HG03045 (cell line): ENCODE results near the gene PRKN.

ENCODE experiments used
- ATAC-seq: cut with Tn5 transposase; IDR thresholded peaks from one replicate; pipeline ENCODE4 v1.9.1; 2021; ENCODE audit warnings: mild to moderate bottlenecking, moderate library complexity; ENCODE audit not compliant: unreplicated experiment

The PRKN gene

GRCh38 chr6:162203287-162203686 is 524.3 kb downstream of the PRKN start:
- ATAC-seq = no peak

GRCh38 chr6:162200945-162201690 is 526.4 kb downstream of the PRKN start:
- no peak for ATAC-seq

- no peak for ATAC-seq
Measured at GRCh38 chr6:162200041-162200440, 527.5 kb downstream of the PRKN start.

GRCh38 chr6:162198925-162199324 is 528.6 kb downstream of the PRKN start:
- no peak for ATAC-seq

GRCh38 chr6:162198076-162198475 is 529.5 kb downstream of the PRKN start:
- no peak for ATAC-seq

GRCh38 chr6:162195441-162195840 is 532.1 kb downstream of the PRKN start:
- ATAC-seq = no peak

- no peak for ATAC-seq
Measured at GRCh38 chr6:162190981-162191380, 536.6 kb downstream of the PRKN start.

GRCh38 chr6:162187168-162187935 is 540.2 kb downstream of the PRKN start:
- ATAC-seq = no peak

- no peak for ATAC-seq
Measured at GRCh38 chr6:162184465-162184864, 543.1 kb downstream of the PRKN start.

GRCh38 chr6:162181741-162182401 is 545.7 kb downstream of the PRKN start:
- no peak for ATAC-seq

- ATAC-seq = no peak
Measured at GRCh38 chr6:162181111-162181510, 546.5 kb downstream of the PRKN start.

- no peak for ATAC-seq
Measured at GRCh38 chr6:162179196-162179951, 548.2 kb downstream of the PRKN start.

- no peak for ATAC-seq
Measured at GRCh38 chr6:162178666-162179065, 548.9 kb downstream of the PRKN start.

- no peak for ATAC-seq
Measured at GRCh38 chr6:162178266-162178665, 549.3 kb downstream of the PRKN start.

GRCh38 chr6:162177746-162178145 is 549.8 kb downstream of the PRKN start:
- no peak for ATAC-seq

GRCh38 chr6:162173466-162173865 is 554.1 kb downstream of the PRKN start:
- ATAC-seq = no peak

GRCh38 chr6:162165479-162165878 is 562.1 kb downstream of the PRKN start:
- no peak for ATAC-seq

GRCh38 chr6:162157167-162157870 is 570.2 kb downstream of the PRKN start:
- no peak for ATAC-seq

GRCh38 chr6:162156146-162156545 is 571.4 kb downstream of the PRKN start:
- no peak for ATAC-seq

- ATAC-seq = no peak
Measured at GRCh38 chr6:162154930-162155329, 572.6 kb downstream of the PRKN start.
